Lower lobe of right lung (tissue), 2 donors: Measurements from ENCODE around the gene LYRM2. TPM values are rescaled to one million over a fixed set of nuclear protein-coding genes. Genes with fewer than 3 reads are reported as not detected.

ENCODE experiments used
- ATAC-seq, 2 donors: fragments of 200-7000 bp; cut with Tn5 transposase; one replicate each; pipeline ENCODE4 v1.9.1; 2020 to 2022; ENCODE audit warnings: mild to moderate bottlenecking in 2 of 2, moderate library complexity in 2 of 2
- DNase-seq: peaks from one replicate; pipeline ENCODE4 v3.0.0-alpha.2; 2020
- H3K27ac ChIP-seq: fragments of 200-600 bp; one replicate; pipeline ENCODE4 v1.8.0; 2022
- H3K27me3 ChIP-seq: fragments of 200-600 bp; one replicate; pipeline ENCODE4 v1.8.0; 2022; ENCODE audit warnings: low read depth
- H3K36me3 ChIP-seq: fragments of 200-600 bp; one replicate; pipeline ENCODE4 v1.8.0; 2022; ENCODE audit warnings: mild to moderate bottlenecking
- H3K4me1 ChIP-seq: fragments of 200-600 bp; one replicate; pipeline ENCODE4 v1.8.0; 2022
- H3K4me3 ChIP-seq: fragments of 200-600 bp; one replicate; pipeline ENCODE4 v1.8.0; 2022; ENCODE audit warnings: mild to moderate bottlenecking
- H3K9me3 ChIP-seq: fragments of 200-600 bp; one replicate; pipeline ENCODE4 v1.8.0; 2022
- intact Hi-C: fragments of 100-400 bp; cut with DNase I; formaldehyde crosslinking; loops from one replicate; pipeline ENCODE4 v1.11.0; 2022
- total RNA-seq: library from RNA; stranded (reverse); fragmentation: NEBNext Ultra II Directional; extraction: Animal tissue kit (Norgen Biotek cat#: 25700); gene quantifications from one replicate; pipeline ENCODE4 v1.2.1, GENCODE V29; 2021
- TF ChIP-seq, protein P1 (sequence below): fragments of 200-600 bp; IDR thresholded peaks from one replicate; pipeline ENCODE4 v1.8.0; 2022; ENCODE audit warnings: antibody characterized with exemption, mild to moderate bottlenecking
- donor health status: DM: no; HTN: yes; CAD: no; lungs with severe emphysema.

LYRM2 gene
- total RNA-seq, 1 donor from 2014 or later: 35.5 TPM

- no peaks in the 10 kb centered on the region for H3K27me3 ChIP-seq
- intact Hi-C loops: no loop called here
- no peak overlapping the region for H3K27ac ChIP-seq
- TF ChIP-seq, protein P1, sequence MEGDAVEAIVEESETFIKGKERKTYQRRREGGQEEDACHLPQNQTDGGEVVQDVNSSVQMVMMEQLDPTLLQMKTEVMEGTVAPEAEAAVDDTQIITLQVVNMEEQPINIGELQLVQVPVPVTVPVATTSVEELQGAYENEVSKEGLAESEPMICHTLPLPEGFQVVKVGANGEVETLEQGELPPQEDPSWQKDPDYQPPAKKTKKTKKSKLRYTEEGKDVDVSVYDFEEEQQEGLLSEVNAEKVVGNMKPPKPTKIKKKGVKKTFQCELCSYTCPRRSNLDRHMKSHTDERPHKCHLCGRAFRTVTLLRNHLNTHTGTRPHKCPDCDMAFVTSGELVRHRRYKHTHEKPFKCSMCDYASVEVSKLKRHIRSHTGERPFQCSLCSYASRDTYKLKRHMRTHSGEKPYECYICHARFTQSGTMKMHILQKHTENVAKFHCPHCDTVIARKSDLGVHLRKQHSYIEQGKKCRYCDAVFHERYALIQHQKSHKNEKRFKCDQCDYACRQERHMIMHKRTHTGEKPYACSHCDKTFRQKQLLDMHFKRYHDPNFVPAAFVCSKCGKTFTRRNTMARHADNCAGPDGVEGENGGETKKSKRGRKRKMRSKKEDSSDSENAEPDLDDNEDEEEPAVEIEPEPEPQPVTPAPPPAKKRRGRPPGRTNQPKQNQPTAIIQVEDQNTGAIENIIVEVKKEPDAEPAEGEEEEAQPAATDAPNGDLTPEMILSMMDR: no peak
- DNase-seq: no peak
- H3K9me3 ChIP-seq: no peaks in the 10 kb centered on the region
- no peak for ATAC-seq
- H3K4me3 ChIP-seq: no peak overlapping the region
- no peaks in the 10 kb centered on the region for H3K4me1 ChIP-seq
- H3K36me3 ChIP-seq: peaks cover 100% of the 10 kb centered on the region
Observed at GRCh38 chr6:89680551-89680950, 42.0 kb upstream of the LYRM2 start.

DNA sequence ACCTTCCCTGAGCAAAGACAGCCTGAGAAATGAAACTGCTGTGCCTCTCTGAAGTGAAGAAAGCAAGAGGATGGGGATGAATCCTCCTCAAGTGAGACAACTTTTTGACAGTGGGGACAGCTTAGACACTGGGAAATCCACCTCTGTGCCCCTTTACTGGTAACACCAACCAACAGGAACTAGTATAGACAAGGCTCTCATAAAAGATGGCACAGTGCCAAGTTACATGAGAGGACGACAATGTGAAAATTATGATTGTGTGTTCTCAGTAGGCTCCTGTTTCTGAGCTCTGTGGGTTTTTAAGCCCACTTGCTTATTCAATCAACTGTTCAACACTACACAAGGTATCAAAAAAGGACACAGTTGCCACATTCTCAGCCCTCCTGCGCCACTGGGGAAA, 41.6 kb upstream of the LYRM2 start:
- TF ChIP-seq, protein P1: no peak
- Histone ChIP-seq H3K36me3 (peaks cover 100% of the 10 kb centered on the region), H3K4me1 (no peaks in the 10 kb centered on the region), H3K27ac (no peak overlapping the region), H3K4me3 (no peak overlapping the region), H3K9me3 (no peaks in the 10 kb centered on the region), H3K27me3 (no peaks in the 10 kb centered on the region)
- DNase-seq: no peak
- ATAC-seq: no peak
- intact Hi-C loops: no loop called here

- no peak for ATAC-seq
- no peaks in the 10 kb centered on the region for H3K27me3 ChIP-seq
- no peaks in the 10 kb centered on the region for H3K4me1 ChIP-seq
- H3K27ac ChIP-seq: no peak overlapping the region
- DNase-seq: no peak
- H3K9me3 ChIP-seq: no peaks in the 10 kb centered on the region
- peaks cover 100% of the 10 kb centered on the region for H3K36me3 ChIP-seq
- intact Hi-C loops: no loop called here
- TF ChIP-seq, protein P1: no peak
- no peak overlapping the region for H3K4me3 ChIP-seq
Observed at GRCh38 chr6:89679215-89680120, 40.9 kb upstream of the LYRM2 start.

- Histone ChIP-seq H3K36me3 (peaks cover 100% of the 10 kb centered on the region), H3K27ac (no peak overlapping the region), H3K9me3 (no peaks in the 10 kb centered on the region), H3K27me3 (no peaks in the 10 kb centered on the region), H3K4me3 (no peak overlapping the region), H3K4me1 (no peaks in the 10 kb centered on the region)
- intact Hi-C loops: no loop called here
- no peak for DNase-seq
- TF ChIP-seq, protein P1: no peak
- ATAC-seq: no peak
Observed at GRCh38 chr6:89678531-89678930, 40.0 kb upstream of the LYRM2 start.

DNA sequence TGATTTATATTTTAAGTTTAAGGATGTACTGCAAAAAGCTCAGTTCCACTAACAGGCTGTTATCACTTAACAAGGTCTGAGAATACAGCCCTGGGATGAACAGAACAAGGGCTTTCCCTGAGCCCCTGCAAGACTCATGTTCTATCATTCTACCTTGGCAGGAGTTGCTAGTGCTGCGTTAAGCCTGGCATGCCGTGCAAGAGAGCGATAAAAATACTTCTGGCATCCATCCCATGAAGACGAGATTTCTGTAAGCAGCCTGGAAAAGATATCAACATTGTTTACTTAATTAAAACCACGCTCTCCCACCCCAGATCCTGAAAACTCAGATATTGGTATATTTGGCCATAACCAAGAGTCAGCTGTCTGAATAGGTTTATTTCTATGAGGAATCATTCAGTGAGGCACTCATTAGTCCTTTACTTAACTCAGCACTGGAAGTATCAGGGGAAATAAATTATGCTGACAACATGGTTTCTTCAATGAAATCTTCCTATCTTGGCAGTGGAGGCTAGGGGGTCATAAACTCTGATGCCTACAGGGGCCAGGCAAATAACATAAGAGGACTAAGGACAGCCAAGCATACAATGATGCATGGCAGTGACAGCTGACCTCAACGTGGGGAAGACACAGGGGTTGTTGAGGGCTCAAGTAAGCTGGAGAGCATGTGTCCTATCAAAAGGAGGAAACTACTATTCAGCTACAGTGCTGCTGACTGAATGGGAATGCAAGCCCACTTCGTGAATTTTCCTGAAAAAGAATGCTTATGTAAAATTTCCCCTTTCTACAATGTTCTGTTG, 37.6 kb upstream of the LYRM2 start:
- Histone ChIP-seq H3K4me3 (no peak overlapping the region), H3K27me3 (no peaks in the 10 kb centered on the region), H3K9me3 (no peaks in the 10 kb centered on the region), H3K27ac (no peak overlapping the region), H3K4me1 (no peaks in the 10 kb centered on the region), H3K36me3 (peaks cover 100% of the 10 kb centered on the region)
- ATAC-seq (no peak), DNase-seq (no peak)
- intact Hi-C loops: no loop called here
- TF ChIP-seq, protein P1: no peak
